C4-2B (cell line): Measurements from ENCODE around the gene TIMP4.

Experiments
- H3K27ac ChIP-seq: fragments of 450-650 bp; 2 replicates; pipeline ENCODE4 v1.5.1; 2017
- ZFX ChIP-seq: fragments of 450-650 bp; IDR thresholded peaks from 2 replicates; pipeline ENCODE4 v1.6.1; 2017
- TF ChIP-seq, protein P1 (sequence below): fragments of 450-650 bp; conservative IDR thresholded peaks from 2 replicates; pipeline ENCODE4 v1.5.1; 2017; ENCODE audit warnings: mild to moderate bottlenecking

TIMP4 gene

DNA sequence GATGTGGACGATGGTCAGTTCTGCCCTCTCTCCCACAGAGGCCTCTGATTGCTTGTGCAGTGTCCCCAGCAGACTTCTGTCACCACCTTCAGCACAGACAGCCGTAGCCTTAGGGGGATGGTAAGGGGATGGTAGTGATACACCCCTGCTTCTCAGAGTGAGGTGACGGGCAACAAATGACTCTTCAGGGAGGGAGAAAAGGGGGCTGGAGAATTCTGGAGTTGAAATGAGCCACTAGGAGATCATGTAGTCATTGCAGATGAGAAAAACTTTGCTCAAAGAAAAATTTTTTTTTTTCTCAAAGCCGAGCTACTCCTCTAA is 29.6 kb upstream of the TIMP4 start:
- no peak for TF ChIP-seq ZFX
- TF ChIP-seq, protein P1, sequence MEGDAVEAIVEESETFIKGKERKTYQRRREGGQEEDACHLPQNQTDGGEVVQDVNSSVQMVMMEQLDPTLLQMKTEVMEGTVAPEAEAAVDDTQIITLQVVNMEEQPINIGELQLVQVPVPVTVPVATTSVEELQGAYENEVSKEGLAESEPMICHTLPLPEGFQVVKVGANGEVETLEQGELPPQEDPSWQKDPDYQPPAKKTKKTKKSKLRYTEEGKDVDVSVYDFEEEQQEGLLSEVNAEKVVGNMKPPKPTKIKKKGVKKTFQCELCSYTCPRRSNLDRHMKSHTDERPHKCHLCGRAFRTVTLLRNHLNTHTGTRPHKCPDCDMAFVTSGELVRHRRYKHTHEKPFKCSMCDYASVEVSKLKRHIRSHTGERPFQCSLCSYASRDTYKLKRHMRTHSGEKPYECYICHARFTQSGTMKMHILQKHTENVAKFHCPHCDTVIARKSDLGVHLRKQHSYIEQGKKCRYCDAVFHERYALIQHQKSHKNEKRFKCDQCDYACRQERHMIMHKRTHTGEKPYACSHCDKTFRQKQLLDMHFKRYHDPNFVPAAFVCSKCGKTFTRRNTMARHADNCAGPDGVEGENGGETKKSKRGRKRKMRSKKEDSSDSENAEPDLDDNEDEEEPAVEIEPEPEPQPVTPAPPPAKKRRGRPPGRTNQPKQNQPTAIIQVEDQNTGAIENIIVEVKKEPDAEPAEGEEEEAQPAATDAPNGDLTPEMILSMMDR: no peak
- no peak overlapping the region for H3K27ac ChIP-seq

DNA sequence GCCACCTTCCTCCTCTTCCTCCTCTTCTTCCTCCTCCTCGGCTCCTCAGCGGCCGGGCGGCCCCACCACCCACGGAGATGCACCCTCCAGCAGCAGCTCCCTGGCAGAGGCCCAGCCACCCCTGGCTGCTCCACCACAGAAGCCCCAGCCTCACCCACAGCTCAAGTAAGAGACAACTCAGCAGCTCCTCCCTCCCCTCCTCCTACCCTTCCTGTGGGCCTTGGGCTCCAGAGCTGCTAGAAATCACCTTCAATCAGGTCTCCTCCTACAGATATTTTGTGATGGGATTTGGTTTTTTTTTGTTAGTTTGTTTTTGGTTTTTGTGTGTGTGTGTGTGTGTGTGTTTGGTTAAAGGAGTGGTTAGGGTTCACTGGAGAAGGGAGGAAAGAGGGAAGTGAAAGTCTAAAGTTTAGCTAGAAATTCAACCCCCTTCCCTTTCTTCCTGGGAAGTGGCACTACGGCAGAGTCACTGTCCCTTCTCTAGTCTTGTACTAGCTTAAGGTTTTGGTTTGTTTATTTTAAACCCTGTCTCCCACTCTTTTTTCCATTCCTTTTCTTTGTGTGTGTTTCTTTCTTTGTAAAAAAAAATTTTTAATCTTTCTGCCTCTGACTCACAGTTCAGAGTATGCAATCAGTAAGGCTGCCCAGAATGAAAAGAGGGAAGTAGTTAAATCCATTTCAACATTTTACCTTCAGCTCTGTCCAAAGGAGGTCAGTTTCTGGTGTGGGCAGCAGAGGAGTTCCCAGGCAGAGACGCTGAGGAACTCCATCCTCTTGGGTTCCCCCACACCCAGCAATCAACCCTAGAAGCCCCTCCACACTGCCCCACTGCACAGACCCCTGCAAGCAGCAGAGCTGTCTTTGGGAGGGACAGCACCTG is 29.0 kb upstream of the TIMP4 start:
- TF ChIP-seq, protein P1: no peak
- no peak for TF ChIP-seq ZFX
- H3K27ac ChIP-seq: no peak overlapping the region

DNA sequence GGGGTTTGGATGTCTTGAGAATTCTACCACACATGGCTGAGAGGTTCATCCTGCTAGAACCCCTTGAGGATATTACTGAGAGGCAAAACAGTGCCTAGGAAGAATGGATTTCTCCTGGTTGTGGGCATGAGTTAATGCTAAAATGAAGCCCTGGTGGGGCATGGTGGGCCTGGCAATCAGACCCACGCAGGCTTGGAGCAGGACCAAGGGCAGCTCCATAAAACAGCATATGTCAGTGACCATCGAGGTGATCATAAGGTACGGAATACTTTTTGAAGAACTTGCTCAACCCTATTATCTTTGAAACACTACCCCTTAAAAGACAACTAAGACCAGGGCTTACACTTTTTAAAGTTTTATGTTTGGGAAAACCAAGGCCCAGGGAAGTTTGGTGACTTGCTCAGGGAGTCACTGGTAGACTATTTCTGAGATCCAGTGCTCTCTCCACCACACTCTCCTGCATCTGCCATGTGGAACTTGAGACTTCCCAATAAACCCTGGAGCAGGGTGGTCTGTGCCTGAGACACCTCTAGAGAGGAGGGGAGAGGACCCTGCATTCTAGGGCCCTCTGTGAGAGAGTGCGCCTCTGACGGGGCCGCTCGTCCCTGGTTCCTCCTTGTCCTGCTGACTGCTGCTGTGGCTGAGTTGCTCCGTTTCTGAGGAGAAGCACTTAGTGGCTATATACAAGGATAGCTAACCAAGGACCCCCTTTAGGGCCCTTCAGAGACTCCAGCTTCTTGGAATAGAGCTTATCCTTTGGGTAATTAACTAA is 28.0 kb upstream of the TIMP4 start:
- H3K27ac ChIP-seq: no peak overlapping the region
- TF ChIP-seq, protein P1: no peak
- no peak for TF ChIP-seq ZFX

DNA sequence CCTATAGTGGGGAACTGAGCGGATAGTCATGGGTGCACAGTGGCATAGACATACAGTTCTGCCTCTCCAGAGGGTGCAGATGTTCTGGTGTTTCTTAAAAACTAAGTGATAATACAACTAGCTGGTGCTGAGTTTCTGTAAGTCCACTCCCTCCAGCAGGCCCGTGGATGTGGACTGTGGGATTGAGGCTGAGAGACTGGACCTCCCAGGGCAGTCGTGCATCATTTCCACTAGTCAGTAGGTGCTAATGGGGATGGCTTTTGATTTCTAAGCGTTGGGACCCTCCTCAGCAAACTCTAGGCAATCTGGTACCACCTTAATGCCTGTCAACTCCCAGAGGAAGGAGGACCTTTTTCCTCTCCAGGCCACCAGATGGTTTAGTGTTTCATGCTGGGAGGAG is 27.3 kb upstream of the TIMP4 start:
- no peak overlapping the region for H3K27ac ChIP-seq
- TF ChIP-seq ZFX: no peak
- TF ChIP-seq, protein P1: no peak

DNA sequence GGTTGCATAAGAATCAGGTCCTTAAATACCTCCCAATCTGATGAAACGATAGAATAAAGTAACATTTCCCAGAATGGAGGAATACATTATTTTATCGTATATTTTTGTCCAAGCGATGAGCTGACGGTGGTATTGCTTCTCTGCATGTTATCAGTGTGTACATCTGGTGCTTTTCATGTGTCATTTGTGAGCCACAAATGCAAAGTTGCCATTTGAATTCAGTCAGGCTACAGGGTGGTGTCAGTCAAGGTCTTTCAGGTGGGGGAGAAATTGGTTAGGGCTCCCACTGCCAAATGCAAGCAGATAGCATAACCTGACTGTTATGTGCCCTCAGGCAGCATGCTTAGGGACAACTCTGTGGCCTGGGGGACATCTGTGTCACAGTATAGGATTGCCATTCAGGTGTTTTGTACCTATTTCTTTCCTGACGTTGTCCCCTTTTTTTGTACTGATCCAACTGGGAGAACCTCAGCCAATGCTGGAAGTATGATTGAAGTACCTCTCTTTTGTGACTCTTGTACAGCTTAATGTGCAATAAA is 26.5 kb upstream of the TIMP4 start:
- TF ChIP-seq ZFX: no peak
- TF ChIP-seq, protein P1: no peak

DNA sequence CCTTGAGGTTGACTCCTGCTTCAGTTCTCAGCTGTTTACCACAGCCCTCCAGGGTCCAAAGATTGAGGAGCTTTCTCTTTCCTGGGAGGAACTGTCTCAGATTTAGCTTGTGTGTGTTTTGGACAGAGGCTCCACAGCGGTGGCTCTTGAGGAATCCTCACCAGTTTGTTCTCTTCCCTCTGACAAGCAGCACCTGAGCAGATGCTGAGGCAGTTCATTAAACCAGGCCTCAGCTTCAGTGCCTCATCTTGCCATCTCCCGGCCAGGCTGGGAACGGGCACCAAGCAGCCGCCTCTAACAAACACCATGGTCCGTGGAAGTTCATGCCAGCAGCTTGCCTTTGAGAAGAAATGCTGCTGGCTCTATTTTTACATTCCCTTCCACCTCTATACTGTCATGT is 25.8 kb upstream of the TIMP4 start:
- no peak for TF ChIP-seq ZFX

More for the DNA sequence above, 26.5 kb upstream of the TIMP4 start:
- no peak overlapping the region for H3K27ac ChIP-seq

DNA sequence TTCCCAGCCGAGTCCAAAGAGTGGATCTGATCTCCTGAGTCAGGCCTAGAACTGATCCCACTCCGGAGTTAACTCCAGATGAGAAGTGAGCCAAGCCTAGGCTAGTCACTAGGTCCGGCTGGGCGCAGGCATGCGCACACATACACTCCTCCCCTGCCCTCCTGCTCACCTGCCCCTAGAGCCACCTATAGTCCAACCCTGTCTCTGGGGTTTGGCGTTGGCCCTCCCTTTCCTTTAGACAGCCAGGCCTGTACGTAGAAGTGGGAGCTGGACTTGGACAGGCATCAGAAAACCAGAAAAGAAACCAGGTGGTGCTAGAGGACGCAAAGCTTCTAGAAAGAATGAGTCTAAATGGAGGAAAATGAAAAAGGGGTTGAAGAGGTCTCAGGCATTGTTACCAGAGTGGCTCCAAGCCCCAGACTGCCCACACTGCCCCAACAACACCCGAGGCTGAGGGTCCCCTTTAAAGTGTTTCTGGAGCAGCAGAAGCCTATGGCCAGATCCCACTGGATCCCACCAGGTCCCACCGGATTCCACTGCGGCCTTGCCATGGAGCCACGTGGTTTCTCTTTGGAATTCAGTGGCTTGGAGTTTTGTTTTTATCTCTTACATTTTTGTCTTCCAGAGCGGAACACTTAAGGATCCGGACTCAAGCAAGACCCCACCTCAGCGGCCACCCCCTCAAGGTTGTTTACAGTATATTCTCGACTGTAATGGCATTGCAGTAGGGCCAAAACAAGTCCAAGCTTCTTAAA is 24.2 kb upstream of the TIMP4 start:
- H3K27ac ChIP-seq: no peak overlapping the region
- TF ChIP-seq, protein P1: no peak
- no peak for TF ChIP-seq ZFX

More for the DNA sequence above, 25.8 kb upstream of the TIMP4 start:
- H3K27ac ChIP-seq: no peak overlapping the region
